HG02642 (cell line): Measurements from ENCODE around the gene BTK.
A peak's percentile ranks its signal among the peaks of the same experiment; 100 is the strongest.

Experiments
- ATAC-seq: cut with Tn5 transposase; IDR thresholded peaks from one replicate; pipeline ENCODE4 v1.9.1; 2021; ENCODE audit warnings: mild to moderate bottlenecking; ENCODE audit not compliant: unreplicated experiment, poor library complexity

BTK gene

DNA sequence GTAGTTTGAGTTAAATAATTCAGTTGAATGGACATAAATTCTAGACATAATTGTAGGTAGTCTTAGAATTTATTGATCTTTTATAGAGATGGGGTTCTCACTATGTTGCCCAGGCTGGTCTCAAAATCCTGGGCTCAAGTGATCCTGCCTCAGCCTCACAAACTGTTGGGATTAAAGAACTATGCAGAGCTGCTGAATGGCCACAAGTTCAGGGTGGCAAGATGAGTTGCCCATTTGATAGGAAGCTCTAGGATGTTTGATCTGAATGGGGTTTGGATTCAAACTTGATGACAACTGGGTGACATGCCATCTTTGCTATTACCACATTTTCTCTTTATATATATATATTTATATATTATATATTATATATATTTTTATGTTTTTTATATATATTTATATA, 8.4 kb upstream of the BTK start:
- ATAC-seq, result no peak

DNA sequence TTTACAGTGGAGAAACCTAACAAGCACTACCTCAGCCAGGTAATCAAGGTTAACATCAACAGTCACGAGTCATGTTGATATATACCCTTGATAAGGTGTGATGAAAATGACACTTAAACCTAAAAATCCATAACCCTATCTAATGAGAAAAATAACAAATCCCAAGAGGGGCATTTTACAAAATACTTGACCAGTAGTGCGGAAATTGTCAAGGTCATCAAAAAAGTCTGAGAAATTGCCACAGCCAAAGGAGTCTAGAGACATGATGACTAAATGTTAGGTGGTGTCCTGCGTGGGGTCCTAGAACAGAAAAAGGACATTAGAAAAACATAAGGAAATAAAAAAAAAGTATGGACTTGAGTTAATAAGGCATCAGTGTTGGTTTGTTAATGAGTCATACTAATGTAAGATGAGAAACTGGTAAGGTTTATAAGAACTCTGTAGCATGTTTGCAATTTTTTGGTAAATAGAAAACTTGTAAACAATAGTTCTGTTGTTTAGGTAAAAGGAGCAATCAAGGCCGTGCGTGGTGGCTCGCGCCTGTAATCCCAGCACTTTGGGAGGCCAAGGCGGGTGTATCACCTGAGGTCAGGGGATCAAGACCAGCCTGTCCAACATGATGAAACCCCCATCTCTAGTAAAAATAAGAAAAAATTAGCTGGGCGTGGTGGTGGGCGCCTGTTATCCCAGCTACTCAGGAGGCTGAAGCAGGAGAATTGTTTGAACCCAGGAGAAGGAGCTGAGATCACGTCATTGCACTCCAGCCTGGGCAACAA, 7.7 kb upstream of the BTK start:
- no peak for ATAC-seq

DNA sequence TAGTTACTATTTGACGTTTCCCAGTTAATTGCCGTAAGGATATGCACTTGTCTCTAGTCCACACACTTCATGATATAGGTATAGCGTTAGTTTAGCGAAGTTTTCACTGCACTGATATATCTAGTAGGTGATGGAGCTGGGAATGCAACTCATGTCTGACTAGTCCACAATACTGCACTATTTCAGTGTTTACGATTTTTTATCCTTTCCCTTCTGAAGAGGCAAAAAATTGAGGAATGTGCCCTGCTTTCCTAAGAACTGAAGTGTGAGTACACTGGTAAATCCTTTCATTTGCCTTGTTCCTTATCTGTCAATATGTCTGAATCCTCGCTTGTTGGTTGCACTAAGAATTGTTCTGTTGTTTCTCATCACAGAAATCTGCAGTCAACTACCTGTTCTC, 5.8 kb upstream of the BTK start:
- no peak for ATAC-seq

DNA sequence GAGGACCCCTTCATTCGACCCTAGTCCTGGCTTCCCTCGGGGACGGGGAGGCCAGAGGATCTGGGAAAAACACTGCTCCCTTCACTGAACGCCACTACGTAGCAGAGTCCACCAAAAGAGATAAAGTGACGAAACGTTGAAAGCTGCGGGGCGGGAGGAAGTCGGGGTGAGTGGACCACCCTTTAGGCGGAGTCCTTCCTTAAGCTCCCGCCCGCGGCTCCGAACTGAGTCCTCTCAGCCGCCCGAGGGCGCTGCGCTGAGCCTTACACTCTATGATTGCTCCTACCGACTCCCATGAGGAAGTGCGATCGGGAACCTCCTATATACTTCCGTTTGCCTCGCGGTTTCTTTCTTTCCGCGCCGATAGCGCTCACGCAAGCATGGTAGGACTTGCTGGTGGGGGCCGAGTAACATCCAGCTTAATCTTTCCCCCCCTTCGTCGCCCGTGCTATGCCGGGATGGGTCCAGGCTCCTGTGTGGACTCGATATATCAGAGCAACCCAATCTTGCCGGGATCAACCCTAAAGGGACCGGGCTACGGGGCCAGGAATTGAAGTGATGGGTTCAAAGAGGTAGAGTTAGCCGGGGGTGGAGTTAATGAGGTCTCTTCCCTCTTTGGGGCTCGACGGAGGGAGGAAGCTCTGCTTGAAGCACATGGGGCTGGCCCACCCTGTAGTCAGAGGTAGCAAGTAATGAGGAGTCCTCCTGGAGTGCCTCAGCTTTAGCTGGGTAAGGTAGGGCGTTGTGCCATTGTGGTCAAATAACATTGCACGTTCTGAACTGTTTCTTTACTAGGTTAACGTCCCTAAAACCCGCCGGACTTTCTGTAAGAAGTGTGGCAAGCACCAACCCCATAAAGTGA, 4.9 kb upstream of the BTK start, which contains the start of gene RPL36A:
Gene RPL36A, plus strand, starts transcription at position 348 of the 862 bp plus-strand sequence. Its CDS starts 33 bp downstream, at position 381.
- peak; percentile 82 for ATAC-seq

DNA sequence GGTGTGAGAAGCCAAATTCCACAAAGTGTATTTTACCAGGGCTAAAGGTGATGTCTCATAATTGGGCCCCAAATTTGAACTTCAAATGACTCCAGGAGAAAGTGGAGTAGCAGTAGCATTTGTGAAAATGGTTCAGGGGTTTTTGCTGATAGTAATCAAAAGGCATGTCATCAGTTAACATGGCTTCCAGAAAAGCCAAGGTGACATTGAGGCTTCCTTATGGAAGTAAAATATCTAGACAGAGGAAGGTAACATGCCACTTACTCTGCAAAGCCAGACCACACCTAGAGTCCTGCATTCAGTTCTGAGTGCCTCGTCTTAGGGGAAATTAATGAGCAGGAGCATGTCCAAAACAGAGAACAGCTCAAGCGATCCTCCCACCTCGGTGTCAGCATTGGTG, 2.6 kb upstream of the BTK start:
- ATAC-seq, result no peak

DNA sequence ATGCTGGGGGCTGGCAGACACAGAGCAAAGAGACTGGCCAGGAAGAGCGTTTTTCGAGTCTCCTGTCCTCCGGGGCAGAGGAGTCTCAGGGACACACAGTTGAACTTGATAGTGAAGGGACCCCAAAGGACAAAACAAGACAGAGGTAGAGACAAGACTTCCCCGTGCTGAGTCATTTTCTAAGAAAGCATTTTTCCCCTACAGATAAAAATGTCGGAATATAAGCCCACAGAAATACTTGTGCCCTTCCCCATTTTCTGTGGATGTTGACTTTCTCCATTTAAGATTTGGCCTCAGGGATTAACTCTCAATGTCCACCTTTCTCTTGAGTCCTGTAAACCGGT, 523 bp upstream of the BTK start:
- no peak for ATAC-seq

DNA sequence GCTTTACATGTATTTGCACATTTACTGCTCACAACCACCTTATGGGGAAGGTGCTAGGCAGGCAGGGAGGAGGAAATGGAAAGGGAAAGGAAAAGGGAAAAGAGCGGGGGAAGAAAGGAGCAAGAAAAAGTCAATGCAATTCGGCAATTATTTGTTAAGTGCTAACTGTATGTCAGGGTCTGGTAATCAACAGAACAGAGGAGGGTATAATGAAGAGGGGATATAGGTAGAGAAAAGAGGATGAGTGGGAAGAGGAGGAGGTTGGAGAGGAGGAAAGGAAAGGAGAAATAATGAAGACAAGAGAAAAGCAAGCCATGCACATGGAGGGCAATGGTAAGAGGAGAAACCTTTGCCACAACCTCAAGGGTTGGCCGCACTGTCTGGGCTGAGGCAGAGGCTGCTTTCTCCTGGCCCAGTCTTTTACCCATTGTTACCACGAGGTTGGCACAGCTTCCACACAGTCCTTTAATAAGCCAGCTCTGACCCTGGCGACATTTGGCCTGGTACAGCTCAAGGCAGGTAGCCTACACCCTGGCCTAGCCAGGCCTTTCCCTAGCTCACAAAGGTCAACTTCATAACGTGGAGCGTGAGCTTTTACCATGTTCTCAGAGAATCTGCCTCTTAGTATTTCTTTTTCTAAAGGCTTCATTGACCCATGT, 836 bp downstream of the BTK start:
- no peak for ATAC-seq

DNA sequence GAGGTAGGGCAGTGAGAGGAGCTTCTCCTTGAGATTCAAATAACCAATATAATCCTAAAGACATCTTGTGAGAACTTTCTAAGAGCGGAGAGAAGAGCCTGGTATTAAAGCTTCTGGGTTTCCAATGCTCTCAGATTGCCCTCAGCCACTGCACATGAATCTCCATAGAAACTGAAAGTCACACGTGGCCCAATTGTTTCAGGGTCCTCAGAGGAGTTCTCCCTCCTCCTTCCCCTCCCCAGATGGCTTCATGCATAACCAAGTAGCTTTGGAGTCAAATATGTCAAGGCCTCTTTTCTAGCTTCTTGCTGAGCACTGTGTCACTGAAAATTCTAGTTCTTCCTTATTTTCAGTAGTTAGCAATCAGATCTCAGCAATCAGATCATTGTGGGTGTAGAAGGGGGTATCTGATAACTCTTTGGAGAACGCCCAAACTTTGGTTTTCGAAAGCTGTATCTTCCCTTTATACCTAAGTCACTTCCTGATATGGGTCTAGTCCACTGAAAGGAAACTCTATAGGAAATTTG, 2.2 kb downstream of the BTK start:
- ATAC-seq, result peak; percentile 78

DNA sequence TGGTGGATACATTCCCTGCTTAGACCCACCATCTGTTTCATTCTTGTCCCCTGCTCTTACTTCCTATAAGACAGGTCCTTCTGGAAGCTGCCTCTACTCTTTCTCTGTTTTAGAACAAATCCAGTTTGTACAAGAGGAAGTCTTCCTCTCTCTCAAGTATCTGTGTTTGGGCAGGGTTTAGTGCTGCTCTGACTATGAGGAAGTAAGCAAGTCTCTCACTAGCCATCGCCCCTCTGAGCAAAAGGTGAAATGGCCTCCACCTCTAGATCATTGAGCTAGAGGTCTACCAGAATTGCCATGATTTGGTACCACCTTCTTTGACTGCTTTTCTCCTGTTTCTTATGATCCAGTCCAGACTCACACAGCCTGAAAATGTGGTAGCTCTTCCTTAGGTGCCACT, 8.4 kb downstream of the BTK start:
- no peak for ATAC-seq

DNA sequence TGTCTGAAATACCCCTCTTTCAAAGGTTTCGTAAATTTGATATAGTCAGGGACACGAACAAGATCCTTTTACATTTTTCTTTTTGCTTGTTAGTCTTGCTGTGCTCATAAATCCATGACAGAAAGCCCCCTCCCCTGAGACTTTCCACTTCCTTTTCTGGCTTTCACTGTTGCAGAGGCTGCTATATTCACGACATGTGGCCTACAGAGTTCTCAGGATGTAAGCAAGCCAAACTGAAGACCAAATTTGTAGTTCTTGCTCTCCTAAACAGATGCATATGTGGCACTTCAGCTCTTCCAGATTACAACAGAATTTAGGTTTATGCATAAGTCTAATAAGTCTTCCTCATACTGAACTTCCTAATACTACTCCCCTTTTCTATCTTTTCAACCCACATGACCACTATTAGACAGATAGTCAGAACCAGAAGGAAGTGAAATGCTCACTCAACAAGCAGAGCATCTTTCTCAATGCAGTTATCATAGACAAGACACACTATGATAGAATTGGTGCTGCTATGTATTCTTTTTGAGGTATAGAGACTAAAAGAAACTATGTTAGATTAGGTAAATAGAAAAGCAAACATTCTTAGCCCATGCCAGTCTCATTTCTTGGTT, 15.0 kb downstream of the BTK start:
- peak; percentile 73 for ATAC-seq

DNA sequence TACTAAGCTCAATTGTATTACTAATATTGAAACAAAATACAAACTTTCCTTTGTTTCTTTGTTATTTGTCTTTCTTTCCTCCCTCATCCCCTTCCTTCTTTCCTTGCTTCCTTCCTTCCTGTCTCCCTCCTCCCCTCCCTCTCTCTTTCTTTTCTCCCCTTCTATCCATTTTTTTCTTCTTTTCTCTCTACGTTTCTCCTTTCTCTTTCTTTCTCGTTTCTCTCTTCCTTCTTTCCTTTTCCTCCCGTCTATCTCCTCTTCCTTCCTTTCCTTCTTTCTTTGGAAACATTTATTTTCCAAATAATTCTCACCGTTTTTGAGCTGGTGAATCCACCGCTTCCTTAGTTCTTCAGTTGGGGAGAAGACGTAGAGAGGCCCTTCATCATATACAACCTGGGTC, 16.3 kb downstream of the BTK start:
- no peak for ATAC-seq

DNA sequence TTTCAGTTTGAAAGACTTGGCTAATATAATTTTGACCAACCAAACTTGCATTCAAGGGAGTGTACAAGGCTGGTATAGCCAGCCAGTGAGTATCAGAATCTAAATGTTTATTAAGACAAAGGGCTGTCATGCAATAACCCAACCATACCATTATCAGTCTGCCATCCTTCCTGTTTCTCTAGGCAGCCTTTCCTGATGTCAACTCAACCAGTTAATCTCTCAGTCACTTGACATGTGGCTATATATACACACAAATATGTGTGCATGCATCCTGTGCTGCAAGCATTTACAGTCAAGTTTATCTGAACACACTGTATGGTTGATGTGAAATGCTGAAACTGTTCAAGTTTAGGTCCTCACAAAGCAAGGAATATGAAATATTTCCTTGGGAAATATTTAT, 17.2 kb downstream of the BTK start:
- no peak for ATAC-seq

DNA sequence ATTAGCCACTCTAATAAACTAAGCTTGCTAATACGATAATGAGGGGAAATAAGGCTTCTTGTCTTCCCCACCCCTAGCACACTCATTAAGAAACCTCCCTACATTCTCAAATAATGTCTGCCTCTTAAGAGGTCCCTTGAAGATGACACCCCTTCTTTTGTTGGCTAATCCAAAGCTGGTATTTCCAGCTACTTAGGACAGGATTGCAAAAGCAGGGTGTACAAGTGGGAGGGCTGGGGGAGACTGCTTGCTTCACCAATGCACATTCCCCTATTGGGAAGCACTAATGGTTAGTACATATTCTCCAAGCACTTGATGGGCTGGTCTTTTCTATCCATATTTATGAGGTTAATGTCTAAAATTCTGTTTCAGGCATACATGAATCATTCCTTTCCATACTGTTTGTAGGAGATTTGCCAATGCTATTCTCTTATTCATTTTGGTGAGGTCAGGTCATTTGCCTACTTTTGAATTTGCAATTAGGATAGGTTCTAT, 20.6 kb downstream of the BTK start:
- ATAC-seq, result no peak

DNA sequence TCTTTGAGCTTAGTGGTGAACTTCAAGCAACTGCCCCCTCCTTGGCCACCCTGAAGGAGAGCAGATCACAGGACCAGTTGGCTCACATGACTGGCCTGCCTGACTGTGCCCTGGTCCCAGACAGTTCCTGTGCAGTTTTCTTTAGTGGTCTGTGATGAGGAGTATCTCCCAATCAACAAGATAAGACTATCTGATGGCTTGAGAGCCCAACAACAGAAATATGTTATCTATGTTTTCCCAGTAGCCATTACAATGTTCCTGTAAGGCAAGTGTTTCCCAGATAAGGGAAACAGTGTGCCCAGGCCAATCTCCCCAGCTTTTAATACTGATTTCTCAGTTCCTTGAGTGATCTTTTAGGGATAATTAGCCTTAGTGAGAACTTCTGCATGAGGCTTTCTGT, 23.2 kb downstream of the BTK start:
- no peak for ATAC-seq

DNA sequence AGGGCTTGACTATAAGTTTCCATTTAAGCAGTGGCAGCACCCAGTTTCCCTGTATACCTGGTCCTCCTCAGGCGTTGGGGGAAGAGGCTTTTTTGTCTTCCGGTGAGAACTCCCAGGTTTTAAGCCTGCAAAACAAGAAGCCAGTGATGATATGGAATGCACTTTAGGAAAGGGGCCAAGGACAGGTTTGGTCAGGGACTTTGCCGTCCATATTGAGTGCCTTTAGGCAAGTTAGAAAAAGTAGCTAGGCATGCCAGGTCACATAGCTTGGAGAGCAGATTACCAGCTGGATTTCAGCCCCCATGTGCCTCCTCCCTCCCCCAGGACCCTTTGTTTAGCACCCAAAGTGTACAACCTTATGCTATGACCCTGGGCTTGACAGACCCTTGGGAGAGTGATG, 23.9 kb downstream of the BTK start:
- no peak for ATAC-seq

DNA sequence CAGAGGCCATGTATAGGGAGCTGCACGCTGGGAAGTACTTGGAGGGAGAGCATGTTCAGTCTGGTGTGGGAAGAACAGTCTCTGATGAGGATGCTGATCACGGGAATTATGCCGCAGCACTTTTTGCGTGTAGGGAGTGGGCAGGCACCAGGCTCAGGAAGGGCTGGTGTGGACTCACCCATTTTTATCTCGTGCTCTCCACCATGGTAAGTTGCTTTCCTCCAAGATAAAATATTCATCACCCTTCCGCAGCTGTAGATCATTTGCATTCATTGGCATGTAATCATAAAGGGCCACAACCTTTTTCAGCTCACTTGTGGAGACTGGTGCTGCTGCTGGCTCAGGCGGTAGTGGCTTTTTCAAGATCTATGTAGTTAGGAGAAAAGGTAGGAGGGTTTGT, 25.6 kb downstream of the BTK start:
- no peak for ATAC-seq

DNA sequence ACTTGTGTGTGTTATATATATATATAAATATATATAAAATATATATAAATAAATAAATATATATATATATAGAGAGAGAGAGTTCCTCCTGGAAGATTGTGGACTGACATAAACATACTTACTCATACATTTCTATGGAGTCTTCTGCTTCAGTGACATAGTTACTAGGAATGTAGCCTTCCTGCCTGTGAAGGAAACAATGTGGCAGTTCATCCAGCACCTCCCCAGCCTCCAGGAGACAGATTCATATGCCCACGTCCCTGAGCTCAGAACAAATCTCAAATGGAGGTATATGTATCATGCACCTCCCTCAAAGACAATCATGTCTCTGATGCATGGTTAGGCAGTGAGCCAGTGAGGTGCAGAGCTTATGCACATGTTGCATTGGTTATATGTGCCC, 26.0 kb downstream of the BTK start:
- no peak for ATAC-seq

DNA sequence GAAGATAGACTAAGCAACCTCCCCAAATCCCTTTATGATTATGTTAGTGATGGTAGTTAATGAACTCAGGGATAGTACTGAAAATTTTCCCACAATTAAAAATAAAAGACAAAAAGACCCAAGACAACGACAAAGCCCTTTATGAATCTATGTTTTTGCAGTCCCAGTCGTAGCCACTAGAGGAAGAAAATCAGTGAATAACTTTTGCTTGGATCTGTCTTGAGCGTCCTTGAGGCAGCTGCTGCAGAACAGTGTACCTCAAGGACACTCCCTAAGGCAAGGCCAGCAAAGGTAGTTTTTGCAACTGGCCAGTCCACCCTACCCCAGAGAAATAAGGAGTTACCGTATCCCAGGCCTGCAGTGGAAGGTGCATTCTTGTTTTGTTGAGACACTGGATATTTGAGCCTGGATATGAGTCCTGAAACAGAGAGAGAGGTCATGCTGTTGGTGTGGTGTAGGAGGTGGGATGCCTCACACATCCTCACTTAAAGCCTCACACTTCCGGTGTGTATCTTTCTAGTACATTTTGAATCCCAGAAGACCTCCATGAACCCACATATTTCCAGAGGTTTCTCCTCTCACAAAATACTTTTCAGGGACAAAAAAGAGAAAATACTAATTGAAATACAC, 28.7 kb downstream of the BTK start:
- no peak for ATAC-seq

DNA sequence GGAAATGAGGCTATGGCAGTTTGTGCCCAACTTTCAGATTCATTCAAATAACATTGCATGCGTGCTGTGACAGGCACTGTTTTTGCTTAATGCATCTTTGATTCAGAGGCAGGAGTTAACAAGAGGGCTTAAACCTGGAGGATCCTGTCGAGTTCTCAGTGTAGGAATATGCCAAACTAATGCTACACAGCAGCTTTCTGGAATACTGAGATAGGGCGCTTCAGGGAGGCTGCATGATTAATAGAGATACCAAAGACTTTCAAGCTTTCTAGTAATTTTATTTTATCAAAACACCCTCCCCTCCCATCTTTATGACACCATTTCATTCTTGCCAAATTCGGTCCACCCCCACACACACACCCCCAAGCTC, 36.8 kb downstream of the BTK start:
- ATAC-seq, result peak; percentile 1
